Measurements from ENCODE around the gene SPOCK3.

GRCh38 chr4:167234316-167234881, at the start of gene SPOCK3:
- TF ChIP-seq CTCF (IDR thresholded peaks at IDR 0.05) (no peak), USF2 (CRISPR knock-in tag; IDR thresholded peaks at IDR 0.05) (no peak)

Measured in WTC11 (cell line).